HG03025 (cell line): Measurements from ENCODE around the gene PDPN.

ENCODE experiments used
- ATAC-seq: cut with Tn5 transposase; IDR thresholded peaks from one replicate; pipeline ENCODE4 v1.9.1; 2021; ENCODE audit warnings: mild to moderate bottlenecking, moderate library complexity; ENCODE audit not compliant: unreplicated experiment, low FRiP score

The PDPN gene

DNA sequence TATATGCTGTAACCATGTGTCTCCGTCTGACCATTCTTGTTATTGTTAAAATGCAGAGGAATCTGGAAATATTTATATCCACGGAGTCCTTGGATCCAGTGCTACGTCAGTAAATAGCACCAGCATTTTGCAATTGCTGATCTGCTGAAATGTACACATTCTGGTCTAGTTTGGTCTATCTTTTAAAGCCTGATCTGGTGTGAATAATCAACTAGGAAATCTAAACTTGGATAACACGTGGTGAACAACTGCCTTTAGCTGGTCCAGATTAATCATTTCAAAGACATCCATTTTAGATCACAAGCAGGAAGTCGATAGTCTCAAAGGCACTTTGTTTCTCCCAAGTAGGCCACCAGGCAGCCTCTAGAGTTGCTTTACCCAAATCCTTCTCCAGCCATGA is 32.6 kb downstream of the PDPN start:
- no peak for ATAC-seq

GRCh38 chr1:13617108-13617507 is 33.5 kb downstream of the PDPN start:
- ATAC-seq = no peak

- no peak for ATAC-seq
These were observed 34.1 kb downstream of the PDPN start for GRCh38 chr1:13617773-13618172.

DNA sequence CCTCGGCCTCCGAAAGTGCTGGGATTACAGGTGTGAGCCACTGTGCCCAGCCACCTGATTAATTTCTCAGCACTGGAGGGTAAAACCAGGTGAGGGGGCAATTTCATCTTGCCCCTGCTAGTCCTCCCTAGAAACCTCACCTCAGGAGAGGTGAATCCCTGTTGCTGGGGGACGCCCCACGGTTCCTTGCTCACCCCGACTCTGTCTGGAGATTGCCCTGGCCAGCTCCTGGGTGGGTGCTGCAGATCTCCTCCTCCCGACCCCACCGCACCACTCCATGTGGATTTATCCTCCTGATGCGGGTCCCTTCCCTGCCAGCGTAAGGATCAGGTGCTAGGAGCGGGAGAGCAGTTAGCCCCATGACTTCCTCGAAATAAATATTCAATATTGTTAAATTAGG is 34.9 kb downstream of the PDPN start:
- ATAC-seq = no peak

DNA sequence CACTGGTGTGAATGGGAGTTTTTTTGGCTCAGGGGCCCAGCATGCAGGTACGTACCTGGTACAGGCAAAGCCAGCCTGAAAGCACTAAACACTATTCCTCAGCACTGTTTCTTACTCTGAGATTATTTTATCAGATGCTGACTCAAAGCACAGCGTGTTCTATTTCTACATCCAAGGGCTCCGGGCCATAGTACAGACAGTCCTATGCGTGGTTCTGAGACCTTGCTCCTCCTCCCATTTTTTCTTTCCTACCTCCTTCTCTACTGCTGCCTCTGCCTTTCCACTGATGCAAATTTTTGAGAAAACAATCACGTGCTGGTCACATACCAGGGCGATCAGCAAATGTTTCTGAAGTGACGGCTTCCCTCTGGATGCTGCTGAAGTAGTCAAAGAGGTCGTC is 36.3 kb downstream of the PDPN start:
- no peak for ATAC-seq

DNA sequence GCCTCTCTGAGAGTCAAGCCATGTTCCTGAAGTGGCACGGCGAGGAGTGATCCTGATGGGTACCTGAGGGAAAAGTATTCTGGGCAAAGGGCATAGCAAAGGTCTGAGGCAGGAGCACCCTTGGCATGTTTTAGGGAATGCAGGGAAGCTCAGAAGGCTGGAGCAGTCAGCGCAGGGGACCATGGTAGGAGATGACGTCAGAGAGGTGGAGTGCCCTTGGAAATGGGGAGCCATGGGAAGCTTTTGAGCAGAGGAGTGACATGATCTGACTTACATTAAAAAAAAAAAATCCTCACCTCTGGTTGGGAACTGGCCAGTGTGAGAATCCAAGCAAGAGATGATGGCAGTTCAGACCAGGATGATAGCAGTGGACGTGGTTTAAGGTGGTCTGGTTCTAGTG is 37.2 kb downstream of the PDPN start:
- no peak for ATAC-seq

DNA sequence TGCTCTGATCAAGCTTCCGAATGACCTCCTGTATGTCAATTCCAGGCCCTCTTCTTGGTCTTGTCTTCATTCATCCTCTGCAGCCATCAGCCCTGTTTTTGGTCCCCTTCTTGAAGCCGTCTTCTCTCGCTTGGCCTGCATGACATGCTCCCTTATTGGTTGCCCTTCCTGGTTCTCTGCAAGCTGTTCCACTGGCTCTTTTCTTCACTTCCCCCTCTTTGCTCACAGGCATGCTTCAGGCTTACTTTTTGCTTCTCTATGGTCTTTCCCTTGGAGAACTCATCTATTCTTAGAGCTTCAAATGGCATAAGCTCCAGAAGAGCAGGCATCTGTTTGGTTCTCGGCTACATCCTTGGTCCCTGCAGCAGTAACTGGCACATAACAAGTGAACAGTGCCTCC is 38.8 kb downstream of the PDPN start:
- no peak for ATAC-seq

DNA sequence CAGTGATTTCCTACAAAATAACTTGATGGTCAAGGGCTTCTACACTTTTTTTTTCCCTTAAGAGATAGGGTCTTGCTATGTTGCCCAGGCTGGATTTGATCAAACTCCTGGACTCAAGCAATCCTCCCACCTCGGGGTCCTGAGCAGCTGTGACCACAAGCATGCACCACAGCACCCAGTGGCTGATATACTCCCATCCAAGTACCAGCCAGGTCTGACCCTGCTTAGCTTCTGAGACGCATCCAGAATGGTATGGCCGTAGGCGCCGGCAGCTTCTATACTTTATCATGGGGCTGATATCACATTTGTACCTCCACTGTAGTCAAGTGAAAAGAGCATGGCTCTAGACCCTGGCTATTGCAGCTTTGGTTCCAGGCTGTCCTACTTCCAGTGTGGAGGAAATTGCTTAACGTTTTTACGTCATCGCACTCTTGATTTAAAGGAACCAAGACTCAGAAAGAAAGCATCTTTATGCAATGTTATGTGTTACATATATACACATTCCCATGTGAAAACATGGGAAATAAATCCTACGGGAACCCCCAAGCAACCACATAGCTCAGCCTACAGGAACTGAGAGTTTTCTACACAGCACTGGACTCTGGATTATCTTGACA is 39.5 kb downstream of the PDPN start:
- no peak for ATAC-seq

GRCh38 chr1:13624526-13624925 is 40.9 kb downstream of the PDPN start:
- ATAC-seq = no peak

DNA sequence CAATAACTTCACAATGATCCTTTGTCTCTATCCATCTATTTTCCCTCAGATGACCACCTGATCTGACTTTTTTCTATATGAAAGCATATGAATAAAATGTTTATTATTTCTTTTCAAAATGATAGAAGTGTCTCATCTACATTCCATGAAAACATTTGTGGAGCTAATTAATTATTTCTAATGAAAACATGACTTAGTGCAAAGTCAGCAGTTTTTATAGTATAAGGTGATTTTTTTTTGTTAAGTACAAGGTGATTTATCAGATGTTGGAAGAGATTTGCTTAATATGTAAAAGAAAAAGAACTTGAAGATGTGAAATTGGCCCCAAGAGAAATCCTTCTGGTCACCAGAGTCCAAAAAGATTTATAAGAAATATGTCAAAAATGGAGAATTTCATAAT is 43.5 kb downstream of the PDPN start:
- no peak for ATAC-seq

DNA sequence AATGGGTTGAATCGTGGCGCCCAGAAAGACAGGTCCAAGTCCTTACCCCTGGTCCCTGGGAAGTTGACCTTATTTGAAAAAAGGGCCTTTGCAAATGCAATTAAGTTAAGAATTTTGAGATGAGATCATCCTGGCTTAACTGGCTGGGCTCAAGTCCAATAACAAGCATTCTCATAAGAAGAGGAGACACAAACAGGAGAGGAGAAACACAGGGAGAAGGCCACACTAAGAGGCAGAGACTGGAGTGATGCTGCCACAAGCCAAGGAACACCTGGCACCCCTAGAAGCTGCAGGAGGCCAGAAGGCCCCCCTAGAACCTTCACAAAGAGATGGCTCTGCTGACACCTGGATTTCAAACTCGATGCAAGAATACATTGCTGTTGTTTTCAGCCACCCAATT is 44.6 kb downstream of the PDPN start:
- no peak for ATAC-seq

DNA sequence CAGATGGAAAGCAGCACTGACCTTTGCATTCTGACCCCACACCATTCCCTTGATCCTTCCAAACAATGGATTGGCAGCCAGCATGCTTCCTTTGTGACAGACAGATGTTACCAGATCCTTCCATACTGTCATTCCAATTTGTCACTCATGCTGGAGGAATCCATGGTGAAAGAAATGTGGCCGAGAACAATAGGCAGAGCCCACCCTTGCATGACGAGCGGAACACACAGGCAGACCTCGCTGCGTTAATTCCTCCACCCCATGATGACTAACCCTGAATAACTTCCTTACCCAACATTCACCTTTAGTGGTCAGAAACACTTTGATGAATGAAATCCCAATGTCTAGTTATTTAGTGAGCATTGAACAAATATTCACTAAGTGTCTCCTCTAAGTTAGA is 45.1 kb downstream of the PDPN start:
- ATAC-seq = no peak

DNA sequence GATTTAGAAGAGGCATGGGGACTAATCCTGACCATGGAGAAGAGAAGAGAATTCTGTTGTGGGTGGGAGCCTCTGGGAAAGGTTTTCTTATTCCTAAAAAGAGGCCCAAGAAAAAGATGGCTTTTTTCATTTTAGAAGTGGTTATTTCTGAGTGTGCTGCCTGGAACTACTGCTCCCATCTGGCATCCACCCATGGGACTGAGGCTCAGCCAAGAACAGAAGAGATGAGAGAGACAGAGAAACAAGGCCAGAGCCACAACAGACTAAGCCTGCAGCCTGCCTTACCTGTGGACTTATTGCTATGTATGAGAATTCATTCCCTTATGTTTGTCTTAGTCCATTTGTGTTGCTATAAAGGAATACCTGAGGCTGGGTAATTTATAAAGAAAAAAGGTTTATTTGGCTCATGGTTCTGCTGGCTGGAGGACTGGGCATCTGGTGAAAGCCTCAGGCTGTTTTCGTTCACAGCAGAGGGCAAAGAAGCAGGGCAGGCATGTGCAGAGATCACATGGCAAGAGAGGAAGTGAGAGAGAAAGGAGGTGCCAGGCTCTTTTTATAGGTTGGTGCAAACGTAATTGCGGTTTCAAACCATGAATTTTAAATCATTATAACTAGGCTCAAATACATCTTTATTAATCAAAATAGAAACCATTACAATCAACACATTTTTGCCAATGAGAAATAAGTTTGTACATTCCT is 58.8 kb downstream of the PDPN start:
- no peak for ATAC-seq

DNA sequence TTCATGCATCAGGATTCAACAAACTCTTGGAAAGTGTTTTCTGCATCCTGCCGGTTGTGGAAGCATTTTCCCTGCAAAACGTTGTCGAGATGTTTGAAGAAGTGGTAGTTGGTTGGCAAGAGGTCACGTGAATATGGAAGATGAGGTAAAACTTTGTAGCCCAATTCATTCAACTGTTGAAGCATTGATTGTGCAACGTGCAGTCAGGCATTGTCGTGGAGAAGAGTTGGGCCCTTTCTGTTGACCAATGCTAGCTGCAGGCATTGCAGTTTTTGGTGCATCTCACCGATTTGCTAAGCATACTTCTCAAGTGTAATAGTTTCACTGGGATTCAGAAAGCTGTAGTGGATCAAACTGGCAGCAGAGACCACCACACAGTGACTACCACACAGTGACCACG is 59.4 kb downstream of the PDPN start:
- no peak for ATAC-seq

- ATAC-seq = no peak
These were observed 62.9 kb downstream of the PDPN start for GRCh38 chr1:13646521-13646920.

GRCh38 chr1:13651279-13651678 is 67.6 kb downstream of the PDPN start:
- ATAC-seq = no peak

GRCh38 chr1:13652238-13652637 is 68.6 kb downstream of the PDPN start:
- ATAC-seq = no peak

- no peak for ATAC-seq
These were observed 77.9 kb downstream of the PDPN start for GRCh38 chr1:13661539-13661938.

DNA sequence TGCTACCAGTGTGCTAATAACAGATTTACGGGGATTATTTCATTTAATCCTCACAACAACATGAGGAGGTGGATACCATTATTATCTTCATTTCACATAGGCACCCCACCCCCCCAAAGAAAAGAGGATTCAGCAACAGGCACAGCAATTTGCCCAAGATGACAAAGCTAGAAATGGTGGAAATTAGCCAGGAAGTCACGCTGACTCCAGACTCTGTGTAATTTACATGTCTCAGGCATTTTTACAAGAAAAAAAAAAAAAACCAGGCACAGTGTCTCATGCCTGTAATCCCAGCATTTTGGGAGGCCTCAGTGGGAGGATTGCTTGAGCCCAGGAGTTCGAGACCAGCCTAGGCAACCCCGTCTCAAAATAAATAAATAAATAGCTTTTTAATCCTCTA is 78.9 kb downstream of the PDPN start:
- no peak for ATAC-seq

DNA sequence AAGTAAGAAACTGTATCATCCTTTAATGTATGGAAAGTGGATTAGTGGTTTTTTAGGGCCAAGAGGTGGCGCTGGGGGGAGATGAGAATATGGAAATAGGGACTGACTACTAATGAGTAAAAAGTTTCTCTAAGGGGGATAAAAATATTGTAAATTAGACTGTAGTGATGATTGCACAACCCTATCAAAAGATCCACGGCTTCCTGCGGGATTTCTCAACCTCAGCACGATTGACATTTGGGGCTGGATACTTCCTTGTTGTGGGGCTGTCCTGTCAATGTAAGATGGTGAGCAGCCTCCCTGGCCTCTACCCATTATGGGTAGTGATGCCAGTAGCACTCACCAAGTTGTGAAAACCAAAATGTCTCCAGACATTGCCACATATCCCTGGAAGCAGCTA is 80.3 kb downstream of the PDPN start:
- ATAC-seq = no peak

DNA sequence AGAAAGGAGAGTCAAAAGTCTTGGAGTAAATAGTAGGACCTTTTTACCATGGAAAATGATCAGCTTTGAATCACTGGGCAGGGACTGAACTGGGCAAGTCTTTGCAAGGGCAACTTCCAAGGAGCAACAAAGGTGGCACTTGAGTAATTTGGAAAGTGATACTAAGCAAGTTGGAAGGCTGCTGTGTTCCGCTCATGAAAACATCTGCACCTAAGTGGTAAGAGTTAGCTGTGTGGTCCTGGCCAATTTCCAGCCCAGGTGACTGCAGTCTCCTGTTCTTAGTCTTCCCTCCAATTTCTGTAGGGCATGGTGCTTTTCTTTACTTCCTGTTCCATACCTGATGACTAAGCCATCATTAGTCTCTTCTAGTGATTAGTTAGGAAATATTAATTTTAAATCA is 80.8 kb downstream of the PDPN start:
- no peak for ATAC-seq

- no peak for ATAC-seq
These were observed 82.7 kb downstream of the PDPN start for GRCh38 chr1:13666317-13666716.
